Epithelial cell of esophagus (primary cell): Measurements from ENCODE around the gene RBM42.

Experiments used
- DNase-seq: peaks from one replicate; pipeline ENCODE4 v3.0.0; 2010; ENCODE audit warnings: low read depth
- H3K4me3 ChIP-seq: 2 replicates; pipeline ENCODE4 v1.5.1; 2011; ENCODE audit warnings: mild to moderate bottlenecking, low read length, control low read depth
- CTCF ChIP-seq: IDR thresholded peaks from 2 replicates; pipeline ENCODE4 v1.5.1; 2011; ENCODE audit warnings: low read depth, mild to moderate bottlenecking, low read length, control low read depth, inconsistent platforms; ENCODE audit not compliant: insufficient read depth; ENCODE audit errors: missing control alignments

RBM42 gene

GRCh38 chr19:35621708-35622107 is 7.1 kb upstream of the RBM42 start:
- no peak overlapping the region for H3K4me3 ChIP-seq
- TF ChIP-seq CTCF, result no peak
- no peak for DNase-seq

- no peak overlapping the region for H3K4me3 ChIP-seq
- TF ChIP-seq CTCF, result no peak
- DNase-seq, result no peak
Measured at GRCh38 chr19:35622750-35623149, 6.1 kb upstream of the RBM42 start.

GRCh38 chr19:35623327-35624010 is 5.4 kb upstream of the RBM42 start:
- TF ChIP-seq CTCF, result no peak
- no peak for DNase-seq
- no peak overlapping the region for H3K4me3 ChIP-seq

DNA sequence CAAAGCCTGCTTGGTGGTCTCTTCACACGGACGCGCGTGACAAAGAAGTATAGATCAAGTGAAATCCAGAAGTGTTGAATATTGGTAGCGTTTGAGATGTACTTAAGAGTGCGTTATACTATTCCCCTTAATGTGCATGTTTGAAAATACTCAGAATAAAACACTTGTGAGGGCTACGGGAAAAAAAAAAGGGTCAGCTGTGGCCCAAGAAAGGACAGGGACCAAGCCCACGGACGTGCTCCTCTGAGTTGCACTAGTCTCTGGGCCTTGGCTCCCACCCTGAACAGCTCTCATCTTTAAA is 622 bp upstream of the RBM42 start:
- TF ChIP-seq CTCF, result no peak
- H3K4me3 ChIP-seq, result peak overlapping the region; percentile 100
- DNase-seq, result no peak

DNA sequence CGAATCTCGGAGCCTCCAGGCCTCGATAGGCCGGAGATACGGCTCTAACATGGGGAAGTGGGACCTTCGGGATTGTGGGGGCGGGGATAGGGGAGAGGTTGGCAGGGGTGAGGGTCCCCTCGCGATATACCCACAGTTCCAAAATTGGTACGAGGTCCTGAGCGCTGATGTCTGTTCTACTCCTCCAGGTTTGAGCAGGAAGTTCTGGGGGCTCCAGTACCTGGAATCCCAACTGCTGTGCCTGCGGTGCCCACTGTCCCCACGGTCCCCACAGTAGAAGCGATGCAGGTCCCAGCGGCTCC is 447 bp downstream of the RBM42 start:
- H3K4me3 ChIP-seq, result peak overlapping the region; percentile 100
- no peak for DNase-seq
- no peak for TF ChIP-seq CTCF

DNA sequence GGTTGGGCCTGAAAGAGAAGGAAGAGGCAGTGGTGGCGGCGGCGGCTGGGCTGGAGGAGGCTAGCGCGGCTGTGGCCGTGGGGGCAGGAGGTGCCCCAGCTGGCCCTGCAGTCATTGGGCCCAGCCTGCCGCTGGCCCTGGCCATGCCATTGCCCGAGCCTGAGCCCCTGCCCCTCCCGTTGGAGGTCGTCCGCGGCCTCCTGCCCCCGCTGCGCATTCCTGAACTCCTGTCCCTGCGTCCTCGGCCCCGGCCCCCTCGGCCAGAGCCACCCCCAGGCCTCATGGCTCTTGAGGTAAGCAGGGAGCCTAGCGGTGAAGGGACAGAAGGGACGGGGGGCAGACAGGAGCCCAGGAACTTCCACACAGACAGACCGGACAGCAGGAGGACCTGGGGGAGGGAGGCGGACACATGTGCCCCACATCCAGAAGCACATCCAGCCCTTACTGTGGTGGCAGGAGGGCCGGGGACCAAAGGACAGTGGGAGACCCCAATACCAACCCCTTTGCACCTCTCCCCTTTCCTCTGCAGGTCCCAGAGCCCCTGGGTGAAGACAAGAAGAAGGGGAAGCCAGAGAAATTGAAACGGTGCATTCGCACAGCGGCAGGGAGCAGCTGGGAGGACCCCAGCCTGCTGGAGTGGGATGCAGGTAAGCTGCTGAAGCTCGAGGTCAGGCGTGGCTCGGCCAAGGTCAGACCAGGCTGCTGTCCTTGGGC is 5.0 kb downstream of the RBM42 start:
- no peak for DNase-seq
- H3K4me3 ChIP-seq, result no peak overlapping the region
- no peak for TF ChIP-seq CTCF

- H3K4me3 ChIP-seq, result no peak overlapping the region
- DNase-seq, result no peak
- no peak for TF ChIP-seq CTCF
Measured at GRCh38 chr19:35636651-35637050, 7.8 kb downstream of the RBM42 start.
